ENCODE measurements around the gene ZFP57.
"Not testable (repeated sequence)": the region's sequence is repeated elsewhere in the genome, so short reads cannot be mapped to it uniquely, and the experiment has no call there.

The ZFP57 gene

GRCh38 chr6:29665942-29666825 lies 14.8 kb downstream of the ZFP57 start:
- Histone ChIP-seq H3K27me3 (ENCODE audit: low read length) (no peaks in the 10 kb centered on the region), H3K27ac (ENCODE audit: low read depth, low read length) (no peak overlapping the region), H3K36me3 (ENCODE audit: low read length) (no peaks in the 10 kb centered on the region), H3K4me2 (ENCODE audit: low read depth, low read length, poor library complexity, severe bottlenecking) (no peak overlapping the region), H3K9me3 (ENCODE audit: insufficient read depth, low read length) (no peaks in the 10 kb centered on the region), H3K4me3 (ENCODE audit: insufficient read depth, low read length, poor library complexity, severe bottlenecking) (no peak overlapping the region), H4K20me1 (ENCODE audit: low read depth, low read length) (no peaks in the 10 kb centered on the region), H2AFZ (ENCODE audit: low read depth, low read length, severe bottlenecking) (no peak overlapping the region), H3K9ac (ENCODE audit: low read length) (no peak overlapping the region), H3K79me2 (ENCODE audit: insufficient read depth, low read length) (no peaks in the 10 kb centered on the region), H3K9me2 (replicated peaks; ENCODE audit: insufficient read depth, low read length) (no peaks in the 10 kb centered on the region), H3F3A (ENCODE audit: insufficient read depth) (no peaks in the 10 kb centered on the region)
- no peak for TF ChIP-seq EZH2phosphoT487 (conservative IDR thresholded peaks at IDR 0.05; ENCODE audit: low read length)
- TF ChIP-seq CTCF (IDR thresholded peaks at IDR 0.05; ENCODE audit: insufficient read depth, low read length, poor library complexity, severe bottlenecking): no peak

- TF ChIP-seq EZH2phosphoT487 (conservative IDR thresholded peaks at IDR 0.05; ENCODE audit: low read length) (no peak), CTCF (IDR thresholded peaks at IDR 0.05; ENCODE audit: insufficient read depth, low read length, poor library complexity, severe bottlenecking) (no peak)
- H3K4me2 ChIP-seq (ENCODE audit: low read depth, low read length, poor library complexity, severe bottlenecking): no peak overlapping the region
- no peak overlapping the region for H3K4me3 ChIP-seq (ENCODE audit: insufficient read depth, low read length, poor library complexity, severe bottlenecking)
- H3K9ac ChIP-seq (ENCODE audit: low read length): no peak overlapping the region
- H3F3A ChIP-seq (ENCODE audit: insufficient read depth): no peaks in the 10 kb centered on the region
- no peaks in the 10 kb centered on the region for H3K36me3 ChIP-seq (ENCODE audit: low read length)
- H4K20me1 ChIP-seq (ENCODE audit: low read depth, low read length): no peaks in the 10 kb centered on the region
- no peaks in the 10 kb centered on the region for H3K9me2 ChIP-seq (replicated peaks; ENCODE audit: insufficient read depth, low read length)
- H3K27me3 ChIP-seq (ENCODE audit: low read length): no peaks in the 10 kb centered on the region
- no peaks in the 10 kb centered on the region for H3K9me3 ChIP-seq (ENCODE audit: insufficient read depth, low read length)
- H3K79me2 ChIP-seq (ENCODE audit: insufficient read depth, low read length): no peaks in the 10 kb centered on the region
- H3K27ac ChIP-seq (ENCODE audit: low read depth, low read length): no peak overlapping the region
- no peak overlapping the region for H2AFZ ChIP-seq (ENCODE audit: low read depth, low read length, severe bottlenecking)
Observed at GRCh38 chr6:29663300-29664042, 17.5 kb downstream of the ZFP57 start.

- not testable (repeated sequence) for H3K79me2 ChIP-seq (ENCODE audit: insufficient read depth, low read length); H3K9me2 ChIP-seq (replicated peaks; ENCODE audit: insufficient read depth, low read length); H3F3A ChIP-seq (ENCODE audit: insufficient read depth); H2AFZ ChIP-seq (ENCODE audit: low read depth, low read length, severe bottlenecking); H3K4me2 ChIP-seq (ENCODE audit: low read depth, low read length, poor library complexity, severe bottlenecking); H3K9ac ChIP-seq (ENCODE audit: low read length); H3K27me3 ChIP-seq (ENCODE audit: low read length); H4K20me1 ChIP-seq (ENCODE audit: low read depth, low read length); H3K27ac ChIP-seq (ENCODE audit: low read depth, low read length); H3K36me3 ChIP-seq (ENCODE audit: low read length); H3K4me3 ChIP-seq (ENCODE audit: insufficient read depth, low read length, poor library complexity, severe bottlenecking); H3K9me3 ChIP-seq (ENCODE audit: insufficient read depth, low read length)
Observed at GRCh38 chr6:29661502-29662141, 19.3 kb downstream of the ZFP57 start.
